Middle frontal gyrus (tissue), 1 donor: Measurements from ENCODE around the gene C1GALT1C1.
"Not testable (repeated sequence)": the region's sequence is repeated elsewhere in the genome, so short reads cannot be mapped to it uniquely, and the experiment has no call there.

Experiments
- DNase-seq: peaks from one replicate; pipeline ENCODE4 v3.0.0-alpha.2; 2015; ENCODE audit warnings: low spot score; ENCODE audit errors: extremely low spot score

Gene C1GALT1C1

DNA sequence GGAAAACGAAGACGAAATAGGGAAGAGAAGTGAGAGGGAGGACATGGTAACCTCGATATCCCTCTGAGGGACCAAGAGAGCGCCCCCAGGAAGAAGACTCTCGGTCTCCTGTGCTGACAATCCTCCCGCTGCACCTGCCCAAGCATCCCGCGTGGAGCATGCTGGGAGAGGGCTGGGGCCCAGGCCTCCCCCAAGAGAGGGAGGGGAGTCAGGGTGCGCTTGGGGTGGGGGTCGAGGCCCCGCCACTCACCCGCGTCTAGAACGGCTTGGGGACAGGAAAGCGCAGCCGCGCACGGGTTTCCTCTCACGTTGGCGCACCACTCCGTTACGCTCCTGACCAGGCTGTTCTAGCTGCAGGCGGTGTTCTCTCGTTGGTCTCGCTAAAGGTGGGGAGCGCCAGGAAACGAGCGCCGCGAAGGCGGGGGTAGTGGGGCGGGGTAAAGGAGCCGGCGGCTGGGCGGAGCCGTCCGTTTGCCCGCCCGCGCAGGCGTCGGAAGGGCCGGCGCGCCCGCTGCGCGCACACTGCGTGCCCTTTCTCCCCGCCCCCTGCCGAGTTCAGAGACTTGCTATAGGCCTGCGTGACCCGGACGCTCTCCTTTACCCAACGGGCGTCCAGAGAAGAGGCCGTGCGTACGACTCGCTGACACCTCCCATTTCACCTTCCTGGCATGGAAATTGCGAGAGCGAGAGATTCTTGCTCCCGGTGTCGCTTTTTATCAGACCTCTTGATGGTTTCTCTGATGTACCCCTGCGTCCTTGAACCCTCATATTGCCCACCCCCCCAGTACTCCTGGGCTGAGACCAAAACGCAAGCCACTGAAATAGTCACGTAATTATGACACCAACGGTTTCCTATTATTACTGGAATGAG, at the start of gene C1GALT1C1:
TSS of gene C1GALT1C1 (minus strand) at position 388 of the 871 bp plus-strand sequence. CDS start 2,888 bp downstream, outside the sequence.
- DNase-seq: peak; percentile 80

DNA sequence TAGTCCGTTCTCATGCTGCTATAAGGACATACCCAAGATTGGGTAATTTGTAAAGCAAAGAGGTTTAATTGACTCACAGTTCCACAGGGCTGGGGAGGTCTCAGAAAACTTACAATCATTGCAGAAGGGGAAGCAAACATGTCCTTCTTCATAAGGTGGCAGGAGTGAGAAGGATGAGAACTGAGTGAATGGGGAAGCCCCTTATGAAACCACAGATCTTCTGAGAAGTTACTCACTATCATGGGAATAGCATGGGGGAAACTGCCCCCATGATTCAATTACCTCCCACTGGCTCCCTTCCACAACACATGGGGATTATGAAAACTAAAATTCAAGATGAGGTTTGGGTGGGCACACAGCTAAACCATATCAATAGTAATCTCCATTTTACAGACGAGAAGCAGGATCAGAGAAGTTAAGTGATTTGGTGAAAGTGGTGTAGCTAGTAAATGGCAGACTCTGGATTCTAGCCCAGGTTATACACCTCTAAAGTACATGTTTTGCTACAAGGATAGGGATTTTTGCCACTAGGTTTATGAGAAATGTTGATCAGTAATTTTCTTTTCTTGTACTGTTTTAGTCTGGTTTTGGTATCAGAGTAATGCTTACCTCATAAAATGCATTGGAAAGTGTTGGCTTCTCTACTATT, 47.3 kb upstream of the C1GALT1C1 start:
- no peak for DNase-seq

DNA sequence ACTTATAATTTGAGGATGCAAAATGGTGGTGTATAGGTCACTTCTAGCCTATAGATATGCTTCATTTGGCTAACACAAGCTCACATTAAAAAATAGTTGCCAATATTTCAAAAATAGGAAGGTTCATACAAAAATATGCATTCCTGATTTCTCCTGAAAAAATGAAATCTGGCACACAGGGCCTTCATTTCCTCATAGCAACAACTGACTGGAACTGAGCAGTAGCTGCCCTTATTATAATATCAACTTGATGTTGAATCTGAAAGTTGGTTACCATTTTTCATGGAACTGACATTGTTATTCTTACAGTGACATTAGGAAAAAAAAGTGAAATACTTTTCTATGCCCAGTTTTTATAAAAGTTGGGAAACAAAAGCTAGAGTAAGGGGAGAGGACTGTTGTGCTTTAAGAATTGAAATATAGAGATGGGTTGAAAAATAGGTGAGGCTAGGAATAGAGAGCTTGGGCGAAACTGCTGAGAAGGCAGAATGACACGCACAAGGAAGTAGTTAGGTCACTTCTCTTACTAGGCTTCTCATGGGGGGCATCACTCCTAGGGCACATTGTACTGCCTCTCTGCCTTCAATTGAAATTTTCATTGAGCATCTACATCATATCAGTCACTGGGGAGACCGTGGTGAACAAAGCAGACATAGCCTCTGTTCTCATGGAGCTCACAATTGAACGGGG, 43.1 kb upstream of the C1GALT1C1 start:
- DNase-seq: no peak

GRCh38 chrX:120672389-120672788, 42.5 kb upstream of the C1GALT1C1 start:
- no peak for DNase-seq

- DNase-seq: no peak
These were observed 42.1 kb upstream of the C1GALT1C1 start for GRCh38 chrX:120671963-120672362.

- no peak for DNase-seq
These were observed 38.5 kb upstream of the C1GALT1C1 start for GRCh38 chrX:120668357-120668756.

- not testable (repeated sequence) for DNase-seq
These were observed 34.7 kb upstream of the C1GALT1C1 start for GRCh38 chrX:120664535-120664934.

GRCh38 chrX:120664081-120664480, 34.2 kb upstream of the C1GALT1C1 start:
- DNase-seq: no peak

DNA sequence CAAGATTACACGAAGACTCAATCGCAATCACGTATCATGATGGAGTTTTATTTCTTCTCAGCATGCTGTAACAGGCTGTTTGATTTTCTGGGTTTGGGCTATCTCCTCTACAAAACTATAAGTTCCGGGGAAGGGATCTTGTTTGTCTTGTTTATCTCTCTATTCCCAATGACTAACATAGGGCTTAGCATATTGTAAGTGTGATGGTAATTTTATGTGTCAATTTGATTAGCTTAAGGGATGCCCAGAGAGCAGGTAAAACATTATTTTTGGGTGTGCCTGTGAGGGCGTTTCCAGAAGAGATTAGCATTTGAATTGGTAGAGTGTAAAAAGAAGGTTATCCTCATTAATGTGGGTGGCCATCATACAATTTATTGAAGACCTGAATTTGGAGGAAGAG, 32.8 kb upstream of the C1GALT1C1 start:
- DNase-seq: no peak

DNA sequence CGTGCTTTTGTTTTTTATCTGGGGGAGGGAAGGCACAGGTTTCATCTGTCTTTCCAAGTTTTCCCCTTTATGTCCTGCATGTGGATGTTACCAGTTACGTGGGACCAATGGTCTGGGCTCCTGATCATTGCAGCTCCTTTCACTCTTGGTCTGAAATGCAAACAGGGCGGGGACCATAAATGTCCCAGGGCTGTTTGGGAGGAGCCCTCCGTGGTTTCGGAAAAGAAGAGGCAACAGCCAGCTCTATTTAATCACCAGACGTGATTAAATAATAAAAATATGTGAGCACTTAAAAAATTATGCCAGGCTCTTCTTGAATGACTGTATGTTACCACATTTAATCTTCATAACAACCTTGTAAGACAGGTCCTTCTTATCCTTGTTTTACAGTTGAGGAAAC, 30.8 kb upstream of the C1GALT1C1 start:
- no peak for DNase-seq

- DNase-seq: no peak
These were observed 23.1 kb upstream of the C1GALT1C1 start for GRCh38 chrX:120653000-120653399.

- not testable (repeated sequence) for DNase-seq
These were observed 22.4 kb upstream of the C1GALT1C1 start for GRCh38 chrX:120652256-120652655.

DNA sequence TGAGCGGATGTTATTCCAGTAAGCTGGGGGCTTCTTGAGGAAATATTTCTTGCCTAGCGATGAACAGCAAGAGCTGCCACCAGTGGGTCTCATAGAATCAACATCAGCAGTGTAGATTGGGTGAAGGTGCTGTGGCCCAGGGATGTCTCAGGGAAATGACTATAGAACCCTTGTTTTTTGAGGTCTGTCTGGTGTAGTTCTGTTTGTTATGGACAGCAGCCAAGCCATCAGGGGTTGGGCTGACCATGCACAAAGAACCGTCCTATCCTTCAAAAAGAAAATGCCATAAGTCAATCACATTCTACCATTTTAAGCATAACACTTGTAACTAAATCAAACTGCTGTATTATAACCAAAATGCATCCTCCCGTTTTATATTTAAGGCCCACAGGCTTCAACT, 17.3 kb upstream of the C1GALT1C1 start:
- no peak for DNase-seq

DNA sequence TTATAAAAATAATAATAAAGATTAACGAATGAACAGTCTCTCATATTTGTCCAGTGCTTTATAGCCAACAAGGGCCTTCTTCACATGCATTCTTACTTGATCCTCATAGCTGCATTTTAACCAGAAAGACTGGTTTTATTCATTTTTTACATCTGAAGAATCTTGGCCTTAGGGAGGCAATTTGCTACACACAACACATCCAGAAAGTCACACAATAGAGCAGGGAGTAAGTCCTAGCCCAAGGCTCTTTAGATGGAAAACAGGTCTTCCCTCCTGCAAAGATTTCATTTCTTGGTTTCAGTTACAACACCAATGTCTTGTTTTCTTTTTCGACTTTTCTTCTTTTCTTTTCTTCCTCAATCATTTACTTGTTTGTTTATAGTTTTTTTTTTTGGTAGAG, 13.0 kb upstream of the C1GALT1C1 start:
- no peak for DNase-seq

- no peak for DNase-seq
These were observed 8.8 kb upstream of the C1GALT1C1 start for GRCh38 chrX:120638619-120639018.

DNA sequence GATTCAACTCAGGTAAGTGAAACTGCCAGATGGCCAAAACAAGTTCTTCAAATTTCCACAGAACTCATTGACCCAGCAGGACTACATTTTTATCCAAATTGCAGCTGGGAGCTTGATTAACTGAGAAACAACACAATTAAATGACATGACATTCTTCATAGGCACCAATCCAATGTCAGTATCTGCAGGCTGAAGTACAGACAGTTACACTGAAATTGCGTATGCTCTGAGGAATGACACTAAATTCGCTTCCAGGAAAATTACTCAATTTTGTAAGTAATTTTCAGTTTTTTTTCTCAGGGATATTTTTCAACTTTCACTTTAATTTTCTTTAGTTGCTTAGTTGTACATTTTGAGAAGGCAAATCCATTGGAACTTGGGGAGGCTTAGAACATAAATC, 4.5 kb downstream of the C1GALT1C1 start:
- no peak for DNase-seq

DNA sequence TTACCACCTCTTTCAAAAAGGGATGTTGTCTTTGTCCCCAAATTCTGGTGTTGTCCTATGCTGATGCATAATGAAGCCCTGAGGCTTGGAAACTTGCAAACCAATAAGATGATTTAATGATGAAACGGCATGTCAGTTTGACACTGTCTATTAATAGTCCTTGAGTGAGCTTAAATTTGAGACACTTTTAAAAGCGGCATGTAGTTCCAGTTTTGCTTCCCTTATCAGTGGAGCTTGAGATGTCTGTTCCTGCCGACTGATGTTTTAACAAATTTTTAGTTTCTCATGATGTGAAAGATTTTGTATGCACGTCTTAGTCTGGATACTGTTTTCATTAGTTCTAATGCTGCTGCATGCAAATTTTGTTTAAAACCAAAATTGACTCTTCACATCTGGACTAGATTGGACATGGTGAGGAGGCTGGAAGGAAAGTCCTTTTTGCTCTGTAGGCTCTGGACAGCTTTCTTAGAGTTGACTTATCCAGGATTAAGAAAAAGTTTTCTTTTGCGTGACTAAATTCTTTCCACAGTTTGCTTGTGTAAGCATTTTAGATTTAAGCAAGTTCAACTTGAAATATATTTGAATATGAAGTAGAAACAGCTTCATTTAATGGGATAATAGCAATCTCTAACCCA, 11.7 kb downstream of the C1GALT1C1 start:
- DNase-seq: no peak

DNA sequence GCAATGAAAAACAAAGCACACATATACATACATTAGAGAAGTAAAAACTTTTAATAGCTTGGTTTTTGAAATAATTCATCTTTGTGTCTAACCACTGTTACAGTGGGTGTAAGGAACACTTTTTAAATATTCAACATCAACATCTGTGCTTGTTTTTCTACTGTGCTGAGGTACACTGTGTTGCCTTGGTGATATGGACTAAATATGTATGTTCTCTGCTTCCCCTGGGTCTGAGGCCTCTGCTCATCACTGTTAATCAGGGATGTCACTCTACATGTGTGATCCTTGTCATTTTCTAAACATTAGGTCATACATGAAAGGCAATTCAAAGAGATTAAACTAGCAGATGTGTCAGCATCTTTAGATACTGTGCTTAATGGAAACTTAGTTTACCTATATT, 15.0 kb downstream of the C1GALT1C1 start:
- no peak for DNase-seq

GRCh38 chrX:120612086-120612485, 17.8 kb downstream of the C1GALT1C1 start:
- no peak for DNase-seq

- DNase-seq: peak; percentile 5
These were observed 25.5 kb downstream of the C1GALT1C1 start for GRCh38 chrX:120604361-120604782.

DNA sequence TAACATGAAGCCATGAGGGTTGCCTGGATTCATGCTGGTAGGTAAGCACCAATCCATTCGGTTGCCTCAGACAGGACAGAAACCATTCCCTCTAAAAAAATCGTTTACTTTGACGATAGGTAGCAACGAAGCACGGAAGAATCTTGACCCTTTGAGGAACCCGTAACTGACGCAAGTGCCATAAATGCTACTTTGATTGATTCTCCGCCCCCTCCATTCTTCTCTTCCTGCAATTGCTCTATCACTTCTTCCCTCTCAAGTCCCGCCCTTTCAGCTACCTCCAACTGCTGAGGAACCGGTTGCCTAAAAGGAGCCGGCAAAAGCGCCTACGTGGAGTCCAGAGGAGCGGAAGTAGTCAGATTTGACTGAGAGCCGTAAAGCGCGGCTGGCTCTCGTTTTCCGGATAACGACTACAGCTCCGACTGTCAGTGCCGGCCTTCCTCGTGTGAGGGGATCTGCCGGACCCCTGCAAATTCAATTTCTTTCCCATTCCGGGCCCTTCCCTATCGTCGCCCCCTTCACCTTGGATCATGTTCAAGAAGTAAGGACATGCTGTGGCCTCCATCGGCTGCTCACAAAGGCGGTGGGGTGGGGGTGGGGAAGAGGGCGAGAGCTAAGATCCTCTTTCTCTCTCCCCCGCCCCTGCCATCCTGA, 26.0 kb downstream of the C1GALT1C1 start, which contains the start of gene MCTS1:
TSS of gene MCTS1 (plus strand) at position 395 of the 654 bp plus-strand sequence. CDS start at position 531, 136 bp downstream.
- peak; percentile 56 for DNase-seq
